ENCODE measurements around the gene RASGEF1C.

The RASGEF1C gene

DNA sequence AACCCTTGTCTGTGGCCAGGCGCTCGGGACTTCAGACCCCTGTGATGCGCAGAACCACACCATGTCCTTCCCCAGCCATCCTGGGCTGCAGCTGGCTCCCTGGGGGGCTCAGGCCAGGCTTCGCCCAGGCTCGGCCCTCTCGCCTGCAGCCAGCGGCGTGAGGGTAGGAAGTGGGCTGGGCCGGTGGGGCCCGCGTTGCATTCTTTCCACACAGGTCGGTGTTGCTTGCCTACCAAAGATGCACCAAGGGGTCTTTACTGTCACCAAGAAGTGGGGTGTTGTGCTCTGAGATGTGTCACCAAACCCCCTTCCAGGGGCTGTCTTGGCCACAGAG, 89.1 kb downstream of the RASGEF1C start:
- DNase-seq (ENCODE audit: low read depth in 2 of 2) = no peak

DNA sequence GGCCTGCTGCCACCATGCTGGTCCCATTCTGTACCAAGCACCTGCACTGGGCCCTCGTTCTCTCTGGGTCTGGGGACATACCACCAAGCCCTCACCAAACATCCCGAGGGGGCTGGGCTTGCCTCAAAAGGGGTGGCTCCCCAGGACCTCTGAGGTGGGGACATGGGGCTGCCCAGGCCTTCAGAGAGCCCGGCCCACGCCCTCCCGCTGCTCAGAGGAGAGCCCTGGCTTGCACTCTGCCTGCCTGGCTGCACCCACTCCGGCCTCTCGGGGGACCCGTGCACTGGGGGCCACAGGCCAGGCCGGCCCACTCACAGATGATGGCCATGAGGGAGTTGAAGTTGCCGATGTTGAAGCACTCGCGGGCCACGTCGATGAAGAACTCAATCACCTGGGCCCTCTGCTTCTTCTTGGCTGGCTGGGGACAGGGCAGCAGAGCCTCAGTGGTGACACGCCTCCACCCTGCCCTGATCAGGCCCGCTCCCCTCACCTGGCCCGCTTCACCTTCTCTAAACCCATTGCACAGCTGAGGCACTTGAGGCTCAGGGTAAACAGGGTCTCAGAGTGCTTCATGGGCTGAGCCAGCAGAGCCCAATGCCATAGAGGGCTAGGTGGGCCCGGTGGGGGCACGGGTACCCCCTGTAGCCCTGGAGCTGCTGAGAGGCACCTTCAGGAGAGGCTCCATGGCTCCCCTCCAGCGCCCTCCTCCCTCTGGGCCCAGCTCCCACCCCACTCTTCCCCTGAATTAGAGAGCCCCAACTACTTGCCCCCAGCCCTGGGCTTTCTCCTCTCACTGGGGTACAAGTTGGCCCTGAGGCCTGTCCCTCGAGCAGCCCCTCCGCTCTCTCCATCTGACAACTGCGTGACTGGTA, 89.7 kb downstream of the RASGEF1C start:
- DNase-seq (ENCODE audit: low read depth in 2 of 2) = no peak

GRCh38 chr5:180118391-180118791, 90.6 kb downstream of the RASGEF1C start:
- no peak for DNase-seq (ENCODE audit: low read depth in 2 of 2)

DNA sequence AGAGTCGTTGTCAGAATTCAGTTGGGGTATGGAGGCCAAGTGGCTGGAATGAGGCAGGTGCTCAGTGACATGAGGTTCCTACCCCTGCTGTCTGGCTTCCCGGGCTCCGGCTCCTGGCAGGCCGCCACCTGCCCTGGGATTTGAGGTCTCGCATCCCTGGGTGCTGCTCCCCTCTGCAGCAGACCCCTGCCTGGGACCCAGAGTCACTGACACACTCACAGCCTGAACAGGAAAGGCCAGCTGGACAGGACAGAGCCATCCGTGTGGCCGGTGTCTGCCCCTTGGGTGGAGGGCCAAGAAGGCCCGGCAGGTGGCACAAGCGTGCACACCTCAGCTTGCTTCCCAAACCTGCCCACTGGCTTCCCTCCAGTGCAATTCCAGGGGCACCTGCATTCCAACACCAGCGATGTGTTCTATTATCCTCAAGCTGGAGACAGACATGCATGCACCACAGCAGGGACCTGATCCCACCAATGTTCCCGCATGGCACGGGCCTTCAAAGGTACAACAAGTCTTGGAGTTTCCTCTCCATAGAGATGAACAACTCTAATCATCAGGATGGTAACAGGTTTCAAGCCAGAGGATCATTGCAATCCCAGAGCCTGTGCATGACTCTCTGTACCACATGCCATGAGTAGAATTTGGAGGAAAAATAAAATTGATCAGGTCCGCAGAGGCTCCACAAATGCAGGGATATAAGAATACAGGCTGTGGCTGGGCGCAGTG, 91.8 kb downstream of the RASGEF1C start:
- DNase-seq (ENCODE audit: low read depth in 2 of 2) = no peak

DNA sequence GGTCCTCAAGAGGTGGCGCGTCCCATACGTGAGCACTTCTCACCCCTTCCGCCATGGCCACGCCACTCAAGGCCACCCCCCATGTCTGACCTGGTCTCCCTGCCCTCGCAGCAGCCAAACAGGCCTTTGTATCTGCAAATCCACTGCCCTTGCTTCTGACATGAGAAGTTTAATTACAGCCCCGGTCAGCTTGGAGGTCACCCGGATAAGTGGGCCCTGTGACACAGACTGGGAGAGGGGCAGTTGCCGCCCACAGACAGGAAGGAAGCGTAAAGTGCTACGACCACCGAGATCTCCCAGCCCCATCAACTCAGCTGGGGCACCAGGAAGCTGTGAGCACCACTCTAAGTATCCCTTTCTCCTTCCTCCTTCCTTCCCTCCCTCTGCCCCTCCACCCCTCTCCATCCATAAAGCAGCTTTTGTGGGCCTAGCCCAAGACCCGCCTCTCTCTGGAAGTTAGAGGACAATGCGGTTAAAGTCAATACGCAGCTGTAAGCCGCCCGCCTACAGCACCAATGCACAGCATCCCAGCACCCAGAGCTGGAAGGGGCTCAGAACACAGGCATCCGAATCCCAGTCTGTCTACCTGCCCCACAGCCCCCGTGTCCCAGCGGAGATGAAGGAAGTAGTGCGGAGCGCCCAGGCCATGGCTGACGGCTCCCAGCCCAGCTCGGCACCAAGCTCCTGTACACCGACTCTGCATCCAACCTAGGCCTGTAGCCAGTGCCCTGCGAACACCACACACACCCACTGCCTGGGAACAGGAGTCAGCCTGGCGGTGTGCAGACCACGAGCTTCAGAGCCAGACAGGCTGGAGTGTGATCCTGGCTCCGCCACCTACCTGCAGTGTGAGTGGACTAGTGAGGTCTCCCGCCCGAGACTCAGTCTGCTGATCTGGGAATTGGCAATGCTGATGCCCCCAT, 92.7 kb downstream of the RASGEF1C start:
- DNase-seq (ENCODE audit: low read depth in 2 of 2) = no peak

DNA sequence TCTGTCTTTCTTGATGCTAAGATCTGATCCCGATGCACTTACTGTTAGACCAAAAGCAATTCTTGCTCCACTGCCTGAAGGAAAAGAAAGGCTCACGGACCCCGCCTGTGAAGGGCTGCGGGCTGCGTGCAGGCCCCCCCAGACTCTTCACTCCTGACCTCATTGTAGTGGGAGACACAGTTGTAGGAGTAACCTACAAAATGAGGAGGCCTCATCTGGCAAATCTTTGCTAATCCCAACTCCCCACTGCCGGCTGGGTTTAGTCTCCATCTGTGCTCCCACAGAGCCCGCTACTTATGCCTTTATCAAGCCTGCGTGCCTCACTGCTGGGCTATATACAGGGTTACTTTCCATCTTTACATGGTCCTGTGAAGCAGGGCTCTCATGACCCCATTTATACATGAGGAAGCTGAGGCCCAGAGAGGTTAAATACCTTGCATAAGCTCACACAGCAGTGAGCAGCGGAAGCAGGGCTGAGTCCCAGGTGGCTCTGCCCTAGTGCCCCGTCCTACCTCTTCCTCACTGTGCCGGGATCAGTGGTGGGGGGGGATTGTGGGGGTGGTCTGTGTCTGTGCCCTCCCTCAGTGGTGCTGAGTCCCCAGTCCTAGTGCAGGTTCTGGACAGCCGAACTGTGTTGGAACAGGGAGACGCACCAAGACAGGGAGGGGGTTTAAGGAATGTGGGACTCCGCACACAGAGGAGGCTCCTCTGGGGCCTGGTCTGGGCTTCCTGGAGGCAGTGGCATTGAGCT, 93.5 kb downstream of the RASGEF1C start:
- no peak for DNase-seq (ENCODE audit: low read depth in 2 of 2)

GRCh38 chr5:180114304-180115003, 94.6 kb downstream of the RASGEF1C start:
- no peak for DNase-seq (ENCODE audit: low read depth in 2 of 2)

DNA sequence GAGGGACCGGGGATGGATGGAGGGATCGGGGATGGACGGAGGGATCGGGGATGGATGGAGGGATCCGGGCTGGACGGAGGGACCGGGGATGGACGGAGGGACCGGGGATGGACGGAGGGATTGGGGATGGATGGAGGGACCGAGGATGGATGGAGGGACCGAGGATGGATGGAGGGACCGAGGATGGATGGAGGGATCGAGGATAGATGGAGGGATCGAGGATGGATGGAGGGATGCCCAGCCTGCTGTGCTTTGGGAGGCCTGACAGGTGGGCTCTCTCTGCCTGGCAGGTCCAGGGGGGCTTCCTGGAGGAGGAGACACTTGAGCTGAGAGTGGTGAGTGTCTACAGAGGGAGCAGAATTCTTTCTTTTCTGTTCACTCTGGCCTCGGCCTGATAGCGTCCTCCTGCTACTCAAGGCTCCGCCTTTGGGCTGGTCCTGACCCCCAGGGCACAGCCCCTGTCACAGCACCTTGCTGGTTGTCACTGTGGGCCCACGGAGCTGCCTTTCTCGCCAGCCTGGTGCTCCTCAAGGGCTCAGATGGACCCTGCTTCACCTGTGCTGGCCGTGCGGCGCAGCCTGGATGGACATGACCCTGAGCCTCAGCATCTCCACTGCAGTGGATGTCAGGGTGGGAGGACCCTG, 95.2 kb downstream of the RASGEF1C start:
- DNase-seq (ENCODE audit: low read depth in 2 of 2) = no peak

- no peak for DNase-seq (ENCODE audit: low read depth in 2 of 2)
Measured at GRCh38 chr5:180112181-180112861, 96.7 kb downstream of the RASGEF1C start.

GRCh38 chr5:180111273-180112002, 97.6 kb downstream of the RASGEF1C start:
- no peak for DNase-seq (ENCODE audit: low read depth in 2 of 2)

DNA sequence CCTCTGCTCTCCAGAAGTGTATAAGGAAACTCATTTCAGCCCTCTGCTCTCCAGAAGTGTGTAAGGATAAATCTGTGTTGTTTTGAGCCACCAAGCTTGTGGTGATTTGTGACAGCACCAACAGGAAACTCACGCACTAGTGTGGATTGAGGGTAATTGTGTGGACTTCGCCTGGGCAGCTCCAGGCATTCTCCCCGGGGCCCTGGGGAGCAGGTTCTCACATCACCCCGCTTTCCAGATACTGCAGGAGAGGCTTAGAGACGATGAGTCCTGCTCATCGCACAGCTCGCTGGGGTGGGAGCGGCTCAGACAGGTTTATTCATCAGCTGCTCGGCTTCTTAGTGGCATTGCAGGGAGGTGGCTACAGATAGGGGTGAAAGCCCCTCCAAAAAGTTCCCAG, 99.1 kb downstream of the RASGEF1C start:
- DNase-seq (ENCODE audit: low read depth in 2 of 2) = no peak

- DNase-seq (ENCODE audit: low read depth in 2 of 2) = no peak
Measured at GRCh38 chr5:180107005-180107404, 102.0 kb downstream of the RASGEF1C start.

DNA sequence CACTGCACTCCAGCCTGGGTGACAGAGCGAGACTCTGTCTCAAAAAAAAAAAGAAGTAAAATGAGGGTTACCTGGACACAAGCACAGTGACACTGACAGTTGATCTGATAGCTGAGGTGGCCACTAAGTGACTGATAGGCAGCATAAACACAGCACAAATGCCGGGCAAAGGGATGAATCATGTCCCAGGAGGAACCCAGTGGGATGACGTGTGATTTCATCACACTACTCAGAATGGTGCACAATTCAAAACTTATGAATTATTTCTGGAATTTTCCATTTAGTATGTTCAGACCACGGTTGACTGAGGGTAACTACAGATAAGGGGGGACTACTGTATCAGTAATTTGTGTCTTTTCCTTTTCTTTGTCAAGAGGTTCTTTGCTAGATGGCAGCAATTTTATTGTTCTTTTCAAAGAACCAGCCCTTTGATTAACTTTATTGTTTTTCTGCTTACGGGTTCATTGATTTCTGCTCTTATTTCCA, 103.1 kb downstream of the RASGEF1C start:
- DNase-seq (ENCODE audit: low read depth in 2 of 2) = no peak

DNA sequence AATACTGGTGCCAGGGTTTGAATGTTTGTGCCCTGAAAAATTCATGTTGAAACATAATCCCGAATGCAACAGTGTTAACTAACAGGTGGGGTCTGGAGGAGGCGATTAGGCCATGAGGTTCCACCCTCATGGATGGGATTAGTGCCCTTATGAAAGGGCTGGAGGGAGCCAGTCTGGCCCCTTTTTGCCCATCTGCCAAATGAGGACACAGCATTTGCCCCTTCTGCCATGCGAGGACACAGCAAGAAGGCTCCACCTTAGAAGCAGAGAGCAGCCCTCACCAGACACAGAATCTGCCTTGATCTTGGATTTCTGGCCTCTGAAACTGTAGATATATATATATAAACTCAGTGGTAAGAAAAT, 104.9 kb downstream of the RASGEF1C start:
- no peak for DNase-seq (ENCODE audit: low read depth in 2 of 2)

GRCh38 chr5:180103487-180104167, 105.4 kb downstream of the RASGEF1C start:
- no peak for DNase-seq (ENCODE audit: low read depth in 2 of 2)

DNA sequence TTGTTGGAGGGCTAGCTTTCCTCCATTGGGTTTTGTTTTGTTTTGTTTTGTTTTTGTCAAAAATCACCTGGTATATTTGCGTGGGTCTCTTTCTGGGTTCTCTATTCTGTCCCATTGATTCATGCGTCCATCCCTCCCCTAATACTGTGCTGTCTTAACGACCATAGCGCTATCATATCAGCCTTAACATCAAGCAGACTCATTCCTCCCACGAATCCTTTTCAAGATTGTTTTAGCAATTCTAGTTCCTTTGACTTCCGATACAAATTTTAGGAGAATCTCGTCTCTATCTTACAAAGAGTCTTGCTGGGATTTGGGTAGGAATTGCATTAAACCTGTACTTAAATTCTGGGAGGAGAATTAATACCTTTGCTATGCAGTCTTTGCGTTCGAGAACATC, 106.4 kb downstream of the RASGEF1C start:
- DNase-seq (ENCODE audit: low read depth in 2 of 2) = no peak

DNA sequence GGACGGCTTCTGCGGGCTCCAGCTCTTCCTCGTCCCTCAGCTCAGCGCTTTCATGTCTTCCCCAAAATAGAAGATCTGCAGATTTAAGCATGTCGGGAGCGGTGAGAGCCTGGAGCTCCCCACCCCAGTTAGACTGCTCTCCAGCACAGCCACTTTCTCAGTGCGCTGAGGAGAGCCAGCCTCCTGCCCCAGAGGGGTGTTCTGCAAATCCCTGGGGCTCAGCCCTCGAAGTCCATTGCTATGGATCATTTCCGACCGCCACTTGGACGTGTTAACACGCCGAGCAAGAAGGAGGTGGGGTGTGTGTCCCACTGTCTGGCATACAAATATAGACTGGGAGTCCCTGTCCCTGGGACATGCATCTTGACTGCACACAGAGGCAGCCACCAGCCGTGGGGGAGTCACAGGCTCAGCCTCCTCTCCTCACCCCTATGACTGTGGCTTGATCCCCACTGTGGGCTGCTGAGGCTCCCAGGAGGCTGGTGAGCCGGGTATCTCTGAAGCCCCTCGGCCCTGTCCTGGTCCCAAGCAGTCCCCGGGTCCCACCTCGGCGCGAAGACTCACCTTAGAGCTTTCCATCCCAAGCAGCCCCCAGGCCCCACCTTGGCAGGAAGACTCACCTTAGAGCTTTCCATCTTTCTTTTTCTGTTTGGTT, 107.4 kb downstream of the RASGEF1C start:
- no peak for DNase-seq (ENCODE audit: low read depth in 2 of 2)
